HG03520 (cell line): ENCODE measurements around the gene UNC5C.
"Not testable (repeated sequence)": the region's sequence is repeated elsewhere in the genome, so short reads cannot be mapped to it uniquely, and the experiment has no call there.

Experiments
- ATAC-seq: cut with Tn5 transposase; IDR thresholded peaks from one replicate; pipeline ENCODE4 v1.9.1; 2021; ENCODE audit warnings: mild to moderate bottlenecking, moderate library complexity; ENCODE audit not compliant: unreplicated experiment

The UNC5C gene

GRCh38 chr4:95141361-95141760 is 407.4 kb downstream of the UNC5C start:
- ATAC-seq, result no peak

DNA sequence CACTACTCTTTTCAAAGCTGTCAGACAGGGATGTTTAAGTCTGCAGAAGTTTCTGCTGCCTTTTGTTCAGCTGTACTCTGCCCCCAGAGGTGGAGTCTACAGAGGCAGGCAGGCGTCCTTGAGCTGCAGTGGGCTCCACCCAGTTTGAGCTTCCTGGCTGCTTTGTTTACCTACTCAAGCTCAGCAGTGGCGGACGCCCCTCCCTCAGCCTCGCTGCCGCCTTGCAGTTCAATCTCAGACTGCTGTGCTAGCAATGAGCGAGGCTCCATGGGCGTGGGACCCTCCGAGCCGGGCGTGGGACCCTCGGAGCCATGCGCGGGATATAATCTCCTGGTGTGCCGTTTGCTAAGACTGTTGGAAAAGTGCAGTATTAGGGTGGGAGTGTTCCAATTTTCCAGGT is 409.3 kb downstream of the UNC5C start:
- not testable (repeated sequence) for ATAC-seq

GRCh38 chr4:95134016-95134415 is 414.8 kb downstream of the UNC5C start:
- not testable (repeated sequence) for ATAC-seq

DNA sequence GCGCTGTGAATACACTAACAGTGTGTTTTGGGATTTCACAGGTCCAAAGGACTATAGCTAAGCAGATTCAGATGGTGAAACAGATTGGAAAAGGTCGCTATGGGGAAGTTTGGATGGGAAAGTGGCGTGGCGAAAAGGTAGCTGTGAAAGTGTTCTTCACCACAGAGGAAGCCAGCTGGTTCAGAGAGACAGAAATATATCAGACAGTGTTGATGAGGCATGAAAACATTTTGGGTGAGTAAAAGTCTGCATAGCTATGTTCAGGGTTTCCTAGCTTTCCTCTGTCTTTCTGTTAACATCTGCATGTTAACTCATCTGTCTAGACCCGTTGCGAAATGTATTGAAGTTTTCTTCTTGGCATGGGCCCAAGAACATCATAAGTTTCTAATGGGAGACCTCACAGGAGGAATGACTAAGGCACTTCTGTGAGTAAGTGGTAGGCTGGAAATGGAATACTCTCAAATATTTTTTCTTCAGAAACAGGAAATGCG is 418.9 kb downstream of the UNC5C start:
- ATAC-seq, result no peak

DNA sequence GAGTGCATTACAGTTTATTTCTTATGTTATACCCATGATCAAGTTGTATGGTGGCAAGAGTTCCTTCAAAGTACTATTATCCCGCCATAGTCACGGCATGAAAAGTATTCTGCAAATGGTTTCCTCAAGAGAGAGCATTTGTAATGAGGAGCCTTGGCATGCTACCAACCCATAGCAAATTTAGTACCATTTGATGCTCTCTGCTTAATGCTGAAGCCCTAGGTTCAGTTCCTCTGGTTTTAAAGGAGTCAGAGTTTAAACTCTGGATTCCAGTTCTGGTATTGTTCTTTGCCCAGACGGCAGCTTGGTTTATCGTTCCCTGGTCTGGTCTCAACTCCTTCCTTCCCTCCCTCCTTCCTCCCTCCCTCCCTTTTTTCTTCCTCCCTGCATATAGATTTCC is 419.7 kb downstream of the UNC5C start:
- ATAC-seq, result no peak

- no peak for ATAC-seq
Observed at GRCh38 chr4:95124906-95125504, 423.8 kb downstream of the UNC5C start.

GRCh38 chr4:95122001-95122400 is 426.8 kb downstream of the UNC5C start:
- ATAC-seq, result no peak

DNA sequence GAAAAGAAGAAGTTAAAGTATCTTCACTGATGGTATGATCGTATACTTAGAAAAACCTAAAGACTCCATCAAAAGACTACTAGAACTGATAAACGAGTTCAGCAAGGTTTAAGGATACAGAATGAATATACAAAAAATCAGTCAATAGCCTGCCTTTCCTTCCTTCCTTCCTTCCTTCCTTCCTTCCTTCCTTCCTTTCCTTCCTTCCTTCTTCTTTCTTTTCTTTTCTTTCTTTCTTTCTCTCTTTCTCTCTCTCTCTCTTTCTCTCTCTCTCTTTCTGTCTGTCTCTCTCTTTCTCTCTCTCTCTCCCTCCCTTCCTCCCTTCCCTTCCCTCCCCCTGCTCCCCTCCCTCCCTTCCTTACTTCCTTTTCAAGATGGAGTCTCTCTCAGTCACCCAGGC is 428.3 kb downstream of the UNC5C start:
- no peak for ATAC-seq

- no peak for ATAC-seq
Observed at GRCh38 chr4:95118497-95118896, 430.3 kb downstream of the UNC5C start.

GRCh38 chr4:95114521-95114920 is 434.3 kb downstream of the UNC5C start:
- ATAC-seq, result no peak
